Endodermal cell (in vitro differentiated cells): ENCODE data around the gene PPEF1. TPM values are rescaled to one million over a fixed set of nuclear protein-coding genes. Genes with fewer than 3 reads are reported as not detected.

Source experiments
- DNase-seq: peaks from one replicate; pipeline ENCODE4 v3.0.0-alpha.2; 2017
- H3K27ac ChIP-seq: 2 replicates; pipeline ENCODE4 v1.5.1; 2013; ENCODE audit warnings: mild to moderate bottlenecking, low read depth, low read length, moderate library complexity
- H3K27me3 ChIP-seq: 2 replicates; pipeline ENCODE4 v1.6.1; 2013; ENCODE audit warnings: mild to moderate bottlenecking, low read length, moderate library complexity; ENCODE audit not compliant: insufficient read depth, control insufficient read depth, poor library complexity, severe bottlenecking
- H3K36me3 ChIP-seq: 2 replicates; pipeline ENCODE4 v1.7.0; 2013; ENCODE audit warnings: mild to moderate bottlenecking, low read length, moderate library complexity; ENCODE audit not compliant: control insufficient read depth, insufficient read depth
- H3K4me1 ChIP-seq: one replicate; pipeline ENCODE4 v1.7.0; 2013; ENCODE audit warnings: low read length; ENCODE audit not compliant: control insufficient read depth, insufficient read depth
- H3K4me3 ChIP-seq: 2 replicates; pipeline ENCODE4 v1.5.1; 2013; ENCODE audit warnings: mild to moderate bottlenecking, low read length, moderate library complexity
- H3K9ac ChIP-seq: 2 replicates; pipeline ENCODE4 v1.6.1; 2013; ENCODE audit warnings: mild to moderate bottlenecking, low read length, moderate library complexity; ENCODE audit not compliant: poor library complexity, severe bottlenecking; ENCODE audit errors: extremely low read depth
- H3K9me3 ChIP-seq: 2 replicates; pipeline ENCODE4 v1.6.1; 2013; ENCODE audit warnings: mild to moderate bottlenecking, low read length, moderate library complexity; ENCODE audit not compliant: control insufficient read depth
- H3K27ac Mint-ChIP-seq: 2 replicates; pipeline ENCODE4 v1.8.0; 2020; ENCODE audit warnings: mixed read lengths
- H3K27me3 Mint-ChIP-seq: 2 replicates; pipeline ENCODE4 v1.8.0; 2021; ENCODE audit warnings: mild to moderate bottlenecking, mixed read lengths; ENCODE audit not compliant: insufficient read depth
- H3K36me3 Mint-ChIP-seq: 2 replicates; pipeline ENCODE4 v1.8.0; 2020; ENCODE audit warnings: low read depth, mixed read lengths
- H3K4me1 Mint-ChIP-seq: 2 replicates; pipeline ENCODE4 v1.8.0; 2020; ENCODE audit warnings: mixed read lengths
- H3K4me3 Mint-ChIP-seq: 2 replicates; pipeline ENCODE4 v1.8.0; 2020; ENCODE audit warnings: mild to moderate bottlenecking, moderate library complexity, mixed read lengths
- H3K9me3 Mint-ChIP-seq: 2 replicates; pipeline ENCODE4 v1.8.0; 2020; ENCODE audit warnings: mild to moderate bottlenecking, mixed read lengths
- CTCF ChIP-seq: fragments of 200-600 bp; sonication (generic); conservative IDR thresholded peaks from 2 replicates; pipeline ENCODE4 v1.5.0; 2021; ENCODE audit warnings: antibody characterized with exemption, mild to moderate bottlenecking
- WGBS, 2 experiments: methylation state at CpG; one replicate each; pipeline versions ENCODE4 v1.1.5 to v1.1.7; 2013; ENCODE audit warnings: missing lambda C conversion rate in 2 of 2, mixed read lengths in 1 of 2; ENCODE audit not compliant: insufficient coverage in 1 of 2, insufficient read length in 1 of 2; 5-methylcytosine and 5-hydroxymethylcytosine counted together
- total RNA-seq, 2 donors: library from RNA; stranded (reverse); fragmentation: NEBNext Ultra II Directional in 1 of 2; extraction: Animal tissue kit (Norgen Biotek cat#: 25700) in 1 of 2; gene quantifications; 2 replicates in 1 of 2; 3 replicates in 1 of 2; pipeline ENCODE4 v1.2.1, GENCODE V29; 2021

Gene PPEF1
- total RNA-seq, 2 donors from 2014 or later, result 0.81 to 4.4 TPM

GRCh38 chrX:18682979-18683387, 24.5 kb upstream of the PPEF1 start:
- DNase-seq, result no peak

GRCh38 chrX:18687856-18688495, 19.5 kb upstream of the PPEF1 start:
- Histone ChIP-seq H3K36me3 (no peaks in the 10 kb centered on the region), H3K4me3 (no peak overlapping the region), H3K9ac (no peak overlapping the region), H3K4me1 (no peaks in the 10 kb centered on the region), H3K27ac (no peak overlapping the region), H3K9me3 (no peaks in the 10 kb centered on the region), H3K27me3 (no peaks in the 10 kb centered on the region)
- DNase-seq, result no peak
- Mint-ChIP-seq H3K27ac (no peak overlapping the region), H3K36me3 (no peaks in the 10 kb centered on the region), H3K9me3 (peaks cover 67% of the 10 kb centered on the region), H3K4me3 (no peak overlapping the region), H3K27me3 (no peaks in the 10 kb centered on the region), H3K4me1 (peaks cover 11% of the 10 kb centered on the region)
- no peak for TF ChIP-seq CTCF
- WGBS, 2 experiments, result 85 to 95% methylated on average over 2 to 5 of the region's 7 CpGs

More at GRCh38 chrX:18682979-18683387, 24.5 kb upstream of the PPEF1 start:
- Mint-ChIP-seq H3K4me3 (no peak overlapping the region), H3K27me3 (no peaks in the 10 kb centered on the region), H3K27ac (no peak overlapping the region), H3K9me3 (peaks cover 51% of the 10 kb centered on the region), H3K4me1 (no peaks in the 10 kb centered on the region), H3K36me3 (no peaks in the 10 kb centered on the region)
- Histone ChIP-seq H3K36me3 (no peaks in the 10 kb centered on the region), H3K9ac (no peak overlapping the region), H3K4me1 (no peaks in the 10 kb centered on the region), H3K27me3 (no peaks in the 10 kb centered on the region), H3K27ac (no peak overlapping the region), H3K9me3 (no peaks in the 10 kb centered on the region), H3K4me3 (no peak overlapping the region)
- WGBS, 2 experiments, result 91% methylated on average over 8 of the region's 9 CpGs; no CpG with 5 or more reads in 1 of the 2 experiments
- no peak for TF ChIP-seq CTCF

GRCh38 chrX:18691431-18691830, 16.0 kb upstream of the PPEF1 start:
- Mint-ChIP-seq H3K9me3 (peaks cover 74% of the 10 kb centered on the region), H3K27ac (no peak overlapping the region), H3K27me3 (no peaks in the 10 kb centered on the region), H3K4me1 (peaks cover 11% of the 10 kb centered on the region), H3K4me3 (no peak overlapping the region), H3K36me3 (peaks cover 3% of the 10 kb centered on the region)
- no peak for DNase-seq
- Histone ChIP-seq H3K4me3 (no peak overlapping the region), H3K4me1 (no peaks in the 10 kb centered on the region), H3K36me3 (no peaks in the 10 kb centered on the region), H3K27ac (no peak overlapping the region), H3K27me3 (no peaks in the 10 kb centered on the region), H3K9ac (no peak overlapping the region), H3K9me3 (peaks cover 8% of the 10 kb centered on the region)
- TF ChIP-seq CTCF, result no peak
- no CpG with 5 or more reads among the region's 1 CpG for WGBS, 2 experiments
